Panc1 (cell line): Measurements from ENCODE around the gene UTP20.

ENCODE experiments used
- CTCF ChIP-seq: fragments of 450-650 bp; IDR thresholded peaks from 2 replicates; pipeline ENCODE4 v1.5.1; 2017; ENCODE audit warnings: mild to moderate bottlenecking
- POLR2AphosphoS5 ChIP-seq: IDR thresholded peaks from 2 replicates; pipeline ENCODE4 v1.6.1; 2012; ENCODE audit warnings: mild to moderate bottlenecking, low read depth, low read length, moderate library complexity
- REST ChIP-seq, 2 experiments: IDR thresholded peaks; 2 replicates each; pipeline ENCODE4 v1.6.1; 2011 to 2012; ENCODE audit warnings: low read depth in 2 of 2, control low read depth in 1 of 2, low read length in 1 of 2, mild to moderate bottlenecking in 1 of 2, moderate library complexity in 1 of 2; ENCODE audit not compliant: insufficient read depth in 1 of 2
- TCF7L2 ChIP-seq: IDR thresholded peaks from 2 replicates; pipeline ENCODE4 v1.6.1; 2011; ENCODE audit warnings: mild to moderate bottlenecking, low read depth, low read length, inconsistent platforms

DNA sequence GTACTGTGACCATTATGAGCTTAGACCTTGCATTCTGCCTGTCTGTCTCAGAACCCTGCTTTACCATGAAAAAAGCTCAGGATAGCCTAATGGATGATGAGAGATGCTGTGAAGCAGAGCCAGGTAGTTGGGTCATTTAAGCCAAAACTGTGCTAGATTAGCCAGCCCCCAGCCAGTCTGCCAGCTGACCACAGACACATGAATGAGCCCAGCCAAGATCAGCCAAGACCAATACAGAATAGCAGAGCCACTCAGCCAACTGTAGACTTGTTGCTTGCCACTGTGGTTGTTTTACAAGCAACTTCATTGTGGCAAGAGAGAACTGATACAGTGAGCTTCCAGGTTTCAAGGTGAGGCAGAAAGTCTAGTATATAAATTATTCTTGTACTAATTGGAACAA, 12.8 kb upstream of the UTP20 start:
- TF ChIP-seq CTCF (no peak), TCF7L2 (no peak), POLR2AphosphoS5 (no peak), REST (IDR thresholded peaks at IDR 0.05; ENCODE audit: insufficient read depth in 1 of 2, low read depth in 2 of 2, low read length in 1 of 2) (no peak)
